Measurements from ENCODE around the gene MARCOL.
"Not testable (repeated sequence)": the region's sequence is repeated elsewhere in the genome, so short reads cannot be mapped to it uniquely, and the experiment has no call there.

Gene MARCOL

GRCh38 chr5:148268566-148268965, 30.2 kb downstream of the MARCOL start, which contains the start of gene SPINK13:
Gene SPINK13 (plus strand): TSS chr5:148268794. CDS start chr5:148270073, 1,279 bp downstream.
- no peak for DNase-seq (ENCODE audit: low spot score)

DNA sequence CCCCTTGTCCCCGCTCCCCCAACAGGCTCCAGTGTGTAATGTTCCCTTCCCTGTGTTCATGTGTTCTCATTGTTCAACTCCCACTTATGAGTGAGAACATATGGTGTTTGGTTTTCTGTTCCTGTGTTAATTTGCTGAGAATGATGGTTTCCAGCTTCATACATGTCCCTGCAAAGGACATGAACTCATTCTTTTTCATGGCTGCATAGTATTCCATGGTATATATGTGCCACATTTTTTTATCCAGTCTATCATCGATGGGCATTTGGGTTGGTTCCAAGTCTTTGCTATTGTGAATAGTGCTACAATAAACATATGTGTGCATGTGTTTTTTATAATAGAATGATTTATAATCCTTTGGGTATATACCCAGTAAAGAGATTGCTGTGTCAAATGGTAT, 36.8 kb downstream of the MARCOL start:
- DNase-seq (ENCODE audit: low spot score): not testable (repeated sequence)

DNA sequence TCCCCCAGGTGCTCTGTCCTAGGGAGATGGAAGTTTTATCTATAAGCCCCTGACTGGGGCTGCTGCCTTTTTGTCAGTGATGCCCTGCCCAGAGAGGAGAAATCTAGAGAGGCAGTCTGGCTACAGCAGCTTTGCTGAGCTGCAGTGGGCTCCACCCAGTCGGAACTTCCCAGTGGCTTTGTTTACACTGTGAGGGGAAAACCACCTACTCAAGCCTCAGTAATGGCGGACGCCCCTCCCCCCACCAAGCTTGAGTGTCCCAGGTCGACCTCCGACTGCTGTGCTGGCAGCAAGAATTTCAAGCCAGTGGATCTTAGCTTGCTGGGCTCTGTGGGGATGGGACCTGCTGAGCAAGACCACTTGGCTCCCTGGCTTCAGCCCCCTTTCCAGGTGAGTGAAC, 42.6 kb downstream of the MARCOL start:
- DNase-seq (ENCODE audit: low spot score): not testable (repeated sequence)

GRCh38 chr5:148281336-148281735, 43.0 kb downstream of the MARCOL start:
- not testable (repeated sequence) for DNase-seq (ENCODE audit: low spot score)

GRCh38 chr5:148290271-148291195, 52.2 kb downstream of the MARCOL start:
- DNase-seq (ENCODE audit: low spot score): no peak

Data from CD4-positive, alpha-beta T cell treated with Interleukin-6 at 100 ng/mL for 8 hours (primary cell).